ENCODE data around the gene ATP10A.
"Not testable (repeated sequence)": the region's sequence is repeated elsewhere in the genome, so short reads cannot be mapped to it uniquely, and the experiment has no call there.

ATP10A gene

DNA sequence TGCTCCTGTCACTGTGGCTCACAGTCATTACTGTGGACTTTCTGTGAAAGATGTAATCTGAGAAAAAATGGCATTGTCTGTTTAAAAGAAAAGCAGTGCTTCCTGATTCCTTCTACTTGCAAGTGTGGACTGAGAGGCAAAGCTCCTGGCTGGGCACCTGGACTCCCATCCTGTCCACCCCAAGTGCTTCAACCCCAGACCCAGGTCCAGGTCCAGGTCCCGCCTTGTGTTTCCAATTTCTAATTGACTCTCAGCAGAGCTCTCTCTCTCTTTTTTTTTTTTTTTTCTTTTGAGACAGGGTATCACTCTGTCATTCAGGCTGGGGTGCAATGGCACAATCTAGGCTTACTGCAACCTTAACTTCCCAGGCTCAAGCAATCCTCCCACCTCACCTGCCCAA, 94.9 kb downstream of the ATP10A start:
- DNase-seq, result no peak

DNA sequence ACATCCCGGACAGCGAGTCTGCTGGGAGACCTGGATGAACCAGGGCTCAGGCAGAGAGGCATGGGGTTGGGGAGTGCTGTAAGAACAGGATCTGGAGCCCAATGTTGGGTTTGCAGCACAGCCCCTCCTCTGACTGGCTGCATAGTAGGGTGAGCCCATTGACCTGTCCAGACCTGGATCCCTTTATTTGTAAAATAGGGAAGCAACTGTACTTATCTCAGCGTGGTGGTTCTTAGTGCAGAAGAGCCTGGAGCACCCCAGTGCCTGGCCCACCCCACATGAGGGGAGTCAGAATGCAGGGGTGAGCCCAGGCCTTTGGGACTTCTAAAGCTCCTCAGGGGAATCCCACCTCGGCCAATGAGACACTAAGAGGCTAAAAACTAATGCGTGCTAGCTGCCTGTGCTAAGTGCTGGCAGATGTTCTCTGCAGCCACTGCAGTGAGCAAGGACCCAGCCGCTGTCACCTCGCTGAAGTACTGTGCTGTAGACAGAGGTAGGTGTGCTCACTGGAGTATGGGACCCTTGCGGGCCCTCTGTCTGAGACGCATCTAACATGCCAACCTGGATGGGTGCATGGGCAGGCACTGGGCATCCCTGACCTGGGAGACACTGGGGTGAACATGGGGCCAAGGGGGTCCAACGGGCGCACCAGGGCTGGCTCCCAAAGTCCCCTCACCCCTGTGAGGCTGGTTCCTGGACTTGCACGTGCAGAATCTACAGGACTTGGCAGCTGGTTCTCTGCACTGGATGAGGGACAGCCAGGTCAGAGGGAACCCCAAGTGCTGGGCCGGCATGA, 95.6 kb downstream of the ATP10A start:
- no peak for DNase-seq

DNA sequence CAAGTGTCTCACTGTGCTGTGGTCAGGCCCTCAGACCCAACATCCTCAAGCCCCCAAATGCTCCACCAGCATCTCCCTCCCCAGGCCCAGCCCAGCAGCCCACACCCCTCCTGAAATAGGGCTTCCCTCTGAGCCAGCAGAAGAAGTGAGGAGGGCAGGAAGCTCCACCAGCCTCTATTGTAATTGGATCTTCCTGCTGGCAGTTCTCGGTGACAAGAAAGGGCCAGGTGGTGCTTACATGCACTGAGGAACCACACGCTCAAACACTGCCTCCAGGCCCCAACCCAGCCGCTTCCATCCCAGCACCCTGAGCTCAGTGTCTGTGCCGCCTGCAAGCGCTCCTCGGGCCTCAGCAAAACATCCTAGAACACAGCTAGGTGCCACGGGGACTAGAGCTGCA, 96.7 kb downstream of the ATP10A start:
- DNase-seq, result no peak

DNA sequence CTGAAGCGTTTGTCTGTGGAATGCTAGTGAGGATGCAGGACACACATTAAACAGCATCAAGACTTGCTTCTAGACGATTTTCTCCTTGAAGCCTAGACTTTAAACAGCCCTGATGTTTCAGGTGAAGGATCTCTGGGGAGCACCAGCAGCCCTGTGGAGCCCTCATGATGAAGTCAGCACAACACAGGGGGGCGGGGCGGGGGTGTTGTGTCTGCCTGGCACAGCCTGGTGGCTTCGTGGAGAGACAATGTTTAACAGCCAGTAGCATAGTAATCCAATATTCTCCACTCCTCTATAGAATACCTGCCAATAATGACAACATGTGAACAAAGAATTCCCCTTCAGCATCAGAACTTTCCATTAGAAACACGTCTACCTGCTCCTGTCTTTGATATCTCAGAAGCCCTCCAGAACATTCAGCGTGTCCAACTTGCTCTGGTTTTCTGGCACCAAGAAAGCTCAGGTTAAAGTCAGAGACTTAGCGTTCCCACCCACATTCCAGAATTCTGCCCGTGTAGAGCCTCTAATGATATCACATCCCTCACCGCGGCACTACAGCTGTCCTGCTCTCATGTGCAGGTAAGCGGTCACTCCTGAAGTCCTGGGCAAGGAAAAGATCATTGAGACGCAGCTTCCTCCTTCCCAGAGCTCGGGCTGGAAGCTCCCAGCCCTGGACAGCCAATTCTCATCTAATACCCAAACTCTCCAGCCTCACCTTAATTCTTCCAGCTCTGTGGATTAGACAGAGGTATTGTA, 98.0 kb downstream of the ATP10A start:
- DNase-seq, result no peak

DNA sequence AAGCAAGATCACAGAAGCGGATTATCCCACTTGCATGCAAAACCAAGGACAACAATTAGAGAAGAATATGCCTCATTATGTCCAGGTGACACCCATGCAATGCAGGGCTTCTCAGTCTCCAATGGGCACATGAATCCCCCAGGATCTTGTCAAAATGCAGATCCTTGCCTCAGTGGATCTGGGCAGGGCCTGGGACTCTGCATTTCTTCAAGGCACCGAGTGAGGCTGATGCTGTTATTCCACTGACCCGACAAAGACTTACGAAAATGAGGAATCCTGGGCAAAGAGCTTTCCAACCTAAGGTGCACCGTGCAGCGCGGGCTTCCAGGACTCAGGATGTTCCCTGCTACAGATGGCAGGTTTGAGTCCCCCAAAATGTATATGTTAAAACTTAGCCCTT, 99.2 kb downstream of the ATP10A start:
- no peak for DNase-seq

DNA sequence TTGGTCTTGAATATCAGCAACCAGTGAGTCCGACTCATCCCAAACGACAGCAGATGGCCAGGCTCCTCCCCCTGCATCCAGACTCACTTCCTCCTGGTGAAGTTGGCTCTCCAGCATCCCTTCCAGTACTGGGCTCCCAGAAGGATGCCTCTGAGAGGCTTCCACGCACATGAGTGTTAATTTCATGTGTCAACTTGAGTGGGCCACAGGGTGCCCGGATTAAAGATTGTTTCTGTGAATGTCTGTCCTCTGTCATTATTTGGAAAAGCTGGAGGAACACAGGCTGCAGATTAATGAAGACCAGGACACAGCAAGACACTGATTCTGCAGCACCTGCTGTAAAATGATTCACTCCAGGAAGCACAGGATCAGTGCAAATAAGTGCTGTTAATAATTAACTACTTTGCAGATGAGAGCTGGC, 99.8 kb downstream of the ATP10A start:
- DNase-seq, result no peak

DNA sequence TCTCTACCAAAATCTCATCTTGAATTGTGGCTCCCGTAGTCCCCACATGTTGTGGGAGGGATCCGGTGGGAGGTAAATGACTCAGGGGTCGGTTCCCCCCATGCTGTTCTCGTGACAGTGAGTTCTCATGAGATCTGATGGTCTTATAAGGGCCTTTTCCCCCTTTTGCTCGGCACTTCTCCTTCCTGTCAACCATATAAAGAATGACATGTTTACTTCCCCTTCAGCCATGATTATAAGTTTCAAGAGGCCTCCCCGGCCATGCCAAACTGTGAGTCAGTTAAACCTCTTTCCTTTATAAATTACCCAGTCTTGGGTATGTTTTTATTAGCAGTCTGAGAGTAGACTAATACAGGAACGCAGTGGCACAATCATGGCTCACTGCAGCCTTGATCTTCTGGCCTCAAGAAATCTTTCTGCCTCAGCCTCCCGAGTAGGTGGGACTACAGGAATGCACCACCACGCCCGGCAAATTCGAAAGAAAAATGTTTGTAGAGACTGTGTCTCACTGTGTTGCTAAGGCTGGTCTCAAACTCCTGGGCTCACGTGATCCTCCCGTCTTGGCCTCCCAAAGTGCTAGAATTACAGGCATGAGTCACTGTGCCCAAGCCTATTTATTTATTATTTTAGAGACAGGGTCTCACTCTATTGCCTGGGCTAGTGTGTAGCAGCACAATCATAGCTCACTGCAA, 101.0 kb downstream of the ATP10A start:
- DNase-seq, result no peak

DNA sequence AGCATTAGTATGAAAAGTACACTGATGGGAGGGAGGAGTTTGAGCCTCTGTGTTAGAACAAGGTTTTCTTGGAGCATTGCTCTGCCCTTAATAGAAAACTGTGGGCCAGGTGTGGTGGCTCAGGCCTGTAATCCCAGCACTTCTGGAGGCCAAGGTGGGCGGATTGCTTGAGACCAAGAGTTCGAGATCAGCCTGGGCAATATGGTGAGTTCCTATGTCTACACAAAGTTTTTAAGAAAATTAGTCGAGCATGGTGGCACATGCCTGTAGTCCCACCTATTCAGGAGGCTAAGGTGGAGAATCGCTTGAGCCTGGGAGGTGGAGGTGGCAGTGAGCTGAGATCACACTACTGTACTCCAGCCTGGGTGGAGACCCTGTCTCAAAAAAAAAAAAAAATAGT, 103.7 kb downstream of the ATP10A start:
- no peak for DNase-seq

DNA sequence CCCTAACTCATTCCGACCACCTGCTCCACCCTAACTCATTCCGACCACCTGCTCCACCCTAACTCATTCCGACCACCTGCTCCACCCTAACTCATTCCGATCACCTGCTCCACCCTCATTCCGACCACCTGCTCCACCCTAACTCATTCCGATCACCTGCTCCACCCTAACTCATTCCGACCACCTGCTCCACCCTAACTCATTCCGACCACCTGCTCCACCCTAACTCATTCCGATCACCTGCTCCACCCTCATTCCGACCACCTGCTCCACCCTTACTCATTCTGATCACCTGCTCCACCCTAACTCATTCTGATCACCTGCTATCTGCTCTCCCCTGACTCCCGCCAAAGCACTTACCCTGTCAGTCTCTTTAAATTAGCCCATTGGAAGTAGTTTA, 104.5 kb downstream of the ATP10A start:
- not testable (repeated sequence) for DNase-seq

DNA sequence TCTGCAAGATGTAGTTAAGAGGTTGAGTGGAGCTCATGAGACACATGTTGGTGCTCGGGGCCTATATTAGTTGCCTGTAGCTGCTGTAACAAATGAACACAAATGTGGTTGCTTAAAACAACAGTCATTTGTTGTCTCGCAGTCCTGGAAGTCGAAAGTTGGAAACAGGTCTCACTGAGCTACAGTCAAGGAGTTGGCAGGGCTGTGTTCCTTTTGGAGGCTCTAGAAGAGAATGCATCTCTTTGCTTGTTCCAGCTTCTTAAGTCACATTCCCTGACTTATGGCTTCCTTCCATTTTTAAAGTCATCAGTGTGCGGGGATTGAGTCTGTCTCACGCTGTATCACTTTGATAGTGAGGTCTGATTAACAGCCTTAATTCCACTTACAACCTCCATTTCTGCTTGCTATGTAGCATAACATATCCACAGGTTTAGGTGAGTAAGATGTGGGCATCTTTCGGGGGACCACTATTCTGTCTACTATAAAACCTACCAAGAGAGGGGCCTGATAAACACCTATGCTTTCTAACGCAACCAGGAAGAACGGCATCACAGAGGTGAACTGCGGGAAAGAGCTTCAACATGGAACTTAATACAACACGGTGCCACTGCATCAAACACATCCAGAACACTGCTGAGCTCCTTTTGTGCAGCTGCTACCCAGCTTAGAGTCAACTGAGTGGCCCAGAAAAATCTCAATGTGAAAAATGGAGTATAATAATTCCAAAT, 119.4 kb downstream of the ATP10A start:
- DNase-seq, result no peak

DNA sequence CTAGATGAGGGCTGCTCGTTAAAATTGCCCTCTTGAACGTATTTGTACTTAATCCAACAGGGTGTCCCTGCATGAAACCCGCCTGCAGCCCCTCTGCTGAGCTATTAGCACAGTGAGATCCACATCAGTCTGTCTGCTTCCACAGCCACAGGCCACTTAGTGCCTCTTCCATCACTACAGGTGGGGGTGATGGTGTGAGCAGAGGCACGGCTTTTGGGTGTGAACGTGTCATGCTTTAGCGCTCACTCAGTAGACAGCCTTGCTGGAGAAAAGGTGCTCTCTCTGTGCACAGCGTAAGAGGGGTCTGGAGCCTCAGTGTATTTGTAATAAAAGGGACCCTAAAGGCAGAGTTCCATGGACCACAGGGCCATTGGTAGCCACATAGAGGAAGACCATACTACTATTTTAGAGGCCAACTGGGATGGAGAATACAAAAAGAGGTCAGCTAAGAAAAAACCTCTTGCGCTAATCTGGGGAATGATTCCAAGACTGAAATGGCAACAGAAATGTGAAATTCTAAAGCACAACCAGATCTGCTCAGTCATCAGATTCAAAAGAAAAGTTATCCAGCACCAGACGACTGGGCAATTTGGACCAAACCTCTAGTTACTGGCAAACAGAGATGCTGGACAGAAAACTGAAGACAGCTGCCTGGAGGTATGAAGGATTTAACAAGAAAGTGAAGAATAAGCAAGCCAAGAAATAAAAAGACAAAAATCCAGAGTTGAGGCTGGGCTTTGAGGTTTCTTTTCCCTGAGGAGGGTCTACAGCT, 120.2 kb downstream of the ATP10A start:
- DNase-seq, result no peak

DNA sequence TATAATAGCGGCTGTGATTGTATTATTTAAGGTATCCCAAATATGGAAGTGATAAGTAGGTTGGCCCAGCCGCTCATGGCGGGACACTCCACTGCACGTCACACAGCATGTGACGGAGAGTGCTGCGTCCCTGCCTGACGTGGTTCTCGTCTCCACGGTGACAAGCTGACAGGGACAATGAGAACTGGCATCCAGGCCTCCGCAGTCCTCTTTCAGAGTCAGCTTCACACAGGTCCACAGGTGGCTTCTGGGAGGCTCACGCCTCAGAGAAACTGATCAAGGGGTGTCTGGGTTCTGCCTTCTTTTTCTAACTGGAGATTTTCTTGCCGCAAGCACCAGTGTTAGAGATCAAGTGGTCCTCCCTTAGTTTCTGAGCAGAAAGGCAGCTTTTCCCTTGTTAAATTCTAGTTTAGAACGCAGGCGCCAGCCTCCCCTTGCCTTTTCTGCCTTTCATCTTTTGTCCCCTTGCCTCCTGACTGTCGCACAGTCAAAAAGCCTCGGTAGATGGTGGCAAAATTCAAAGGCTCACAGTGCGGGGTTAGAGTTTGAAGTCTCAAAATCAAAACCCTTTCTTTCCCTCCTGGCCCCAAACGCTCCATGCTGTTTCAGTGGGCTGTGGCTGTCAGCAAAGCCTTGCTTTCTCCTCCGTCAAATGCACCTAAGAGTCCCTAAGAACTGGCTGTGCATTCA, 120.9 kb downstream of the ATP10A start:
- DNase-seq, result no peak

DNA sequence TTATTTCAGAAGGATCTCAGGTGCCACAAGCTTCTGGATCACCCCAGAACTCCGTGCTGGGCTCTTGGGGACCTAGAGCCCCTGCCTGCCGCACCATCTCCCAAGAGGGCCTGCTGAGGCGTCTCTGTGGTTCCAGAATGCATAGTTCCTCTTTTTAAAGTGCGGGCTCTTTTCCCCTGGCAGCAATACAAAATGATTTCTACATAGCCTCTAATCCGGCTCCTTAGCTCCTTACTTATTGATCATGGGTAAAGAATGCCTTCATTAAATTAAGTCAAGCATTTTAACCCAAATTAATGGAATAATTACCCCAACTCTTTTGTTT, 121.9 kb downstream of the ATP10A start:
- DNase-seq, result peak in 1 of 2 experiments; percentile 1

DNA sequence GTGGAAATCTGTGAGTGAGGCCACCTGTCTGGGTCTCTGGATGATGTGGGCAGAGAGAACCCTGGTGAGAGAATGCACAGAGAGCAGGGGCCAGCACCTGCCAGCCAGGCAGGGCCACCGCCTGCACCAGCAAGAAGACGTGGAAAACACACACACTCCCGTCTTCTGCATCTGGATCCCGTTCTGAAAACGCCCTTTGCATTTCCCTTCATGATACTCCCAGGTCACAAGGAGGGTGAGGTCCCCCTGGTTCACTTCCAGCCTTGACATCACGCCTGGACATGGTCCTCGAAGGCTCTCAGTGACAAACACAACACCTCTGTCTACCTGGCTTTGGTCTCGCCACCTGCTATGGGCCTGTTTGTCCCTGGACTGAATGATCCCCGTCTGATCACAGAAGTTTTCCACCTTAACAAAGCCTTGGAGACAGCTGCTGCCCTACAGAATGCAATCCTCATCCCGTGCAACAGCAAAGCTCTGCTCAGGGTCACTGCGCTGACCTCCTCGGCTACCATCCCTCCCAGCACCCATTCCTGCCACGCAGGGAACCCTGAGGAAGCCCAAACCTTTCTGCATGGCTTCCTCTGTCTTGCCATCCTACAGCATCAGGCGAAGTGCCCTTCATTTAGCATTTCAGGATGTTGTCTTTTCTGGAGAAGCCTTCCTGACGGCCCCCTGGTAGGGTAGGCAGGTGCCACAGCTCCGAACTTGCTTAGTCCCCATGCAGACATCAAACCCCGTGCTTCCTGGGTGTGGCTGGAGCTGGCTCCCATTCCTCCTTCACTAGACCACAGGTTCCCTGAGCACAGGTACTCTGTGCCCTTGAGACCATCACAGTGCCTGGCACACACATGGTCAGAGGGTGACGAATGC, 122.5 kb downstream of the ATP10A start:
- no peak for DNase-seq

DNA sequence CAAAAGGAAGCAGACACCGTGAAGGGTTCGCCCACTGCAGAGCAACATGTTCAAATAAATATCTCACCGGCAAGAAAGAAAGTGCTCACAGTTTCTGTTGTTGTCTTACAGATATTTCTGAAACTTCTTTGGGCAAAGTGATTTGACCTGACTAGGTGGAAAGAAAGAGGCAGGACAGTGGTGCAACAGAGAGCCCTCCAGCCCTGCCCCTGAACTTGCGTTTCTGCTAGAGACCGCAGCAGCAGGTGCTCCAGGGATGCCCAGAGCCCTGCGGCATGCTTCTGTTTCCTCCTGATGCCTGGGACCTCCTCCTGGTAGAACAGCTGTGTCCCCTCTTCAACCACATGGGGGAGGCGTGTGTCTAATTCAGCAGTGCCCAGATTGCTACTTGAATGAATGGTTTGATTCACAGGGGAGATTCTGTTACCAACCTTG, 123.4 kb downstream of the ATP10A start:
- DNase-seq, result no peak

DNA sequence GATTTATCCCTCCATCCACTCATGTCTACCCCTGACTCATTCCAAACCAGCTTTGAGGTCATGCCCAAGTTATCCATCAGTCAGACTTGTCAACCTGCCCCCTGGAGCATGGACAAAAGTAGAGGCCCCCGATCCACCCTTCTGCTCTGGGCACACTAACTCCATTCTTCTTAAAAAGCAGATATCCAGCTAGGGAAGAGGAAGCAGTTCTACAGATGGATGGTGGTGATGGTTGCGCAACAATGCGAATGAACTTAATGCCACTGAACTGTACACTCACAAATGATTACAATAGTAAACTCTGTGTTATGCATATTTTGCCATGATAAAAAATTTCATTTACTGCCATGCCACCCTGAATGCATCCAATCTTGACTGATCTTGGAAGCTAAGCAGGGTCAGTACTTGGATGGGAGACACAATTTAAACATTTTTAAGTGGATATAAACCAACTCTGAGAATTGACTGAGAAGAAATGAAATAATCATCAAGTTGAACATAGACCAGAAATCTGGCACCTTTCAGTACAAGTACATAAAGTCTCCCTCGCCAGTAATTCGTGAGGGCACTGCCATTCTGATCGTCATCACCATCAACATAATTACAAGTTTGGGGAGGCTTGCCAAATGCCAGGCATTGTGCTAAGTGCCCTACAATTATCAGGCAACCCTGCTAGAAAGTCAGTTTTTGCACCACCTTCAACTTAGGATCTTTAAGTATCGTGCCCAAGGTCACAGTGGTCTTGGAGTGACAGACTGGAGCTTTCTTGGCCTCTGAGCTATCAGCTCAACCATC, 124.8 kb downstream of the ATP10A start:
- no peak for DNase-seq

DNA sequence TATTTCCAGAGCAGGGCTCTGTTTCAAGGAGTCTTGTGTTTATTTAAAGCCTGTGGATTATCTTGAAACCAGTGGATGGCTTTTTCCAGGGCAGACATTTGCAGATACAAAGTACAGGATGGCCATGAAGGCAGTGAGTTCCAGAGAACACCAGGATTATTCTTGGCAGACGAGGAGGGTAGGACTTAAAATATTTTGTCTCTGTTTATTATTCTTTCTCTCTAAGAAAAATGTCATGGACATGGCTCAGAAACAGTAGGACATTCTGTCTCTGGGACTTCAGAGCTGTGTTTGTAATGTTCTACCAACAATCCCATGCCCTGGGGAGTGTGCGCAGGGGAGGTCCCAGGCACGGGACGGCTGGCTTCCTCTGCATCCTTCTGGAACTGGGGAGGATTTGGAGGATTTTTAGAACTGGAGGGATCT, 125.9 kb downstream of the ATP10A start:
- no peak for DNase-seq

DNA sequence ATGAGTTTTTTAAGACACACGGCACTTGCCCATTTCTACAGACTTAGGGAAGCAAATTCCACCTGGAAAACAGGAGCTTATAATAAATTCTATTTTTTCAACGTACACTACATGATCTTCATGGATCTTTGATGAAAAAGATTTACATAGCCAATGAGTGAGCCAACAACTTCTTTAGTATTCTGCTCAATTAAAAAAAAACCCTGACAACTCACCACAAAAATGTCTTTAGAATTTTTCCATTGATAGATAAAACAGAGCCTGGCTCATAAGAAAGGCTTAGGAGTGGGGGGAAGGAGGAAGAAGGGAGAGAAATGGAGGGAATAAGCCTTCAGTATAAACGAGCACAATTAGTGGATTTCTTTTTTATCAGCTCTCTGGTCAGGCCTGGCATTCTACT, 126.7 kb downstream of the ATP10A start:
- DNase-seq, result no peak

DNA sequence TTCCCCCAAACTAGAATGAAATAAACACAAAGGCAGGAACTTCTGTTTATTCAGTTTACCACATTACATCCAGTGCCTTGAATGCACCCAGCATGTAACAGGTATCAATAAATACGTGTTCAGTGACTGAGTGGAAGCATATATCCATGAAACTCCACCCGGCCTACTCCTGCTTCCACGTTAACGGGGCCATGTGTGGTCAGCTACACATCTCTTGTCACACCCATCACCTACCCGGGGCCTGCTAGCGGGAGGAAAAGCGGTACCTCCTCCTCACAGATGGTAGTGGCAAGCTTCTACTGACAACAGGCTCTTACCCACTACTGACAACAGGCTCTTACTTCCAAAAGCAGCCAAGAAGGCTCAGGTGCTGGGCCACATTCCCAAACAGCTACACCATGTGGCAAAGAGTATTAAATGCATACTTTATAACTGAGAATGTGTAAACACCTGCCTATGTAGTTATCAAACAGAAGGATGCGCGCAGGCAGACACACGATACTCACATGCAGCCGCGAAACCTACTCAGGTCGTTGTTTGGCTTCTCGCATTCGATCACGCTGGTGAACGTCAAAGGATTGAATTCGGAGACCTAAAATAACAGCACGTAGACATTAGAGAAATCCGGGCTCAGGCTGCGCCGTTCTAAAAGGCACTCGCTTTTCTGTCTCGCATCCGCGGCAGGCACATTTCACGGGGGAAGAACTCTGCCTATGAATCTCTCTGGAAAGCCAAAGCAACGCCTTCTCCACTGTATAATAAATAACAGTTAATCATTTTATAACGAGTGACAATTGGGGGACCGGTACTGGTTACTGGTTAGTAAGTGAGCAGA, 127.4 kb downstream of the ATP10A start:
- DNase-seq, result no peak
